ENCODE data around the gene SIGLEC7.
"Not testable (repeated sequence)": the region's sequence is repeated elsewhere in the genome, so short reads cannot be mapped to it uniquely, and the experiment has no call there.

SIGLEC7 gene

GRCh38 chr19:51142809-51143475 is 841 bp downstream of the SIGLEC7 start:
- H4K5ac ChIP-seq (ENCODE audit: low read length); H3K27me3 ChIP-seq (ENCODE audit: insufficient read depth, low read length, poor library complexity); H3K36me3 ChIP-seq (ENCODE audit: control insufficient read depth, insufficient read depth, low read length); H4K8ac ChIP-seq (ENCODE audit: low read depth, low read length); H2BK120ac ChIP-seq (ENCODE audit: low read depth, low read length); H3K23ac ChIP-seq (ENCODE audit: low read length); H2BK5ac ChIP-seq (ENCODE audit: low read length); H3K18ac ChIP-seq (ENCODE audit: low read length); H3K4me3 ChIP-seq (ENCODE audit: low read length); H3K56ac ChIP-seq (ENCODE audit: low read length); H3K79me2 ChIP-seq (ENCODE audit: control insufficient read depth, insufficient read depth, low read length); H3K79me1 ChIP-seq (ENCODE audit: low read length); DNase-seq; H3K27ac ChIP-seq (ENCODE audit: low read depth, low read length); H2BK15ac ChIP-seq (replicated peaks; ENCODE audit: low read depth); H3K4me1 ChIP-seq (ENCODE audit: control insufficient read depth, low read depth, low read length); H3K4me2 ChIP-seq (ENCODE audit: low read length); H2AK5ac ChIP-seq (ENCODE audit: low read length); H3K4ac ChIP-seq (ENCODE audit: low read depth, low read length); H3K9ac ChIP-seq (ENCODE audit: low read length): not testable (repeated sequence)
- no CpG with 5 or more reads among the region's 15 CpGs for WGBS (ENCODE audit: extremely low coverage, insufficient coverage, low lambda C conversion rate)

- Histone ChIP-seq H3K36me3 (ENCODE audit: control insufficient read depth, insufficient read depth, low read length) (no peaks in the 10 kb centered on the region), H3K4me1 (ENCODE audit: control insufficient read depth, low read depth, low read length) (no peaks in the 10 kb centered on the region), H3K4me2 (ENCODE audit: low read length) (no peak overlapping the region), H2BK15ac (replicated peaks; ENCODE audit: low read depth) (no peak overlapping the region), H3K4ac (ENCODE audit: low read depth, low read length) (no peak overlapping the region), H3K27ac (ENCODE audit: low read depth, low read length) (no peak overlapping the region), H3K27me3 (ENCODE audit: insufficient read depth, low read length, poor library complexity) (no peaks in the 10 kb centered on the region), H3K9ac (ENCODE audit: low read length) (no peak overlapping the region), H3K79me1 (ENCODE audit: low read length) (no peaks in the 10 kb centered on the region), H4K8ac (ENCODE audit: low read depth, low read length) (no peak overlapping the region), H3K4me3 (ENCODE audit: low read length) (no peak overlapping the region), H3K23ac (ENCODE audit: low read length) (peak overlapping the region; percentile 39), H3K56ac (ENCODE audit: low read length) (no peak overlapping the region), H4K5ac (ENCODE audit: low read length) (no peak overlapping the region), H2AK5ac (ENCODE audit: low read length) (no peak overlapping the region), H2BK5ac (ENCODE audit: low read length) (no peak overlapping the region), H3K18ac (ENCODE audit: low read length) (no peak overlapping the region), H3K79me2 (ENCODE audit: control insufficient read depth, insufficient read depth, low read length) (no peaks in the 10 kb centered on the region), H2BK120ac (ENCODE audit: low read depth, low read length) (no peak overlapping the region)
- no peak for DNase-seq
- WGBS (ENCODE audit: extremely low coverage, insufficient coverage, low lambda C conversion rate) = no CpG with 5 or more reads among the region's 5 CpGs
These were observed 1.4 kb downstream of the SIGLEC7 start for GRCh38 chr19:51143486-51143885.

GRCh38 chr19:51144482-51145045 is 2.5 kb downstream of the SIGLEC7 start:
- no peak overlapping the region for H3K23ac ChIP-seq (ENCODE audit: low read length)
- no peaks in the 10 kb centered on the region for H3K79me2 ChIP-seq (ENCODE audit: control insufficient read depth, insufficient read depth, low read length)
- DNase-seq = no peak
- no CpG with 5 or more reads among the region's 11 CpGs for WGBS (ENCODE audit: extremely low coverage, insufficient coverage, low lambda C conversion rate)
- no peak overlapping the region for H3K56ac ChIP-seq (ENCODE audit: low read length)
- H3K27me3 ChIP-seq (ENCODE audit: insufficient read depth, low read length, poor library complexity) = no peaks in the 10 kb centered on the region
- no peak overlapping the region for H2BK120ac ChIP-seq (ENCODE audit: low read depth, low read length)
- no peak overlapping the region for H3K9ac ChIP-seq (ENCODE audit: low read length)
- no peak overlapping the region for H4K8ac ChIP-seq (ENCODE audit: low read depth, low read length)
- no peak overlapping the region for H2BK15ac ChIP-seq (replicated peaks; ENCODE audit: low read depth)
- no peak overlapping the region for H2BK5ac ChIP-seq (ENCODE audit: low read length)
- H3K4ac ChIP-seq (ENCODE audit: low read depth, low read length) = no peak overlapping the region
- H3K18ac ChIP-seq (ENCODE audit: low read length) = no peak overlapping the region
- no peaks in the 10 kb centered on the region for H3K4me1 ChIP-seq (ENCODE audit: control insufficient read depth, low read depth, low read length)
- no peak overlapping the region for H3K4me2 ChIP-seq (ENCODE audit: low read length)
- no peak overlapping the region for H2AK5ac ChIP-seq (ENCODE audit: low read length)
- no peak overlapping the region for H4K5ac ChIP-seq (ENCODE audit: low read length)
- no peak overlapping the region for H3K4me3 ChIP-seq (ENCODE audit: low read length)
- no peaks in the 10 kb centered on the region for H3K79me1 ChIP-seq (ENCODE audit: low read length)
- H3K27ac ChIP-seq (ENCODE audit: low read depth, low read length) = no peak overlapping the region
- H3K36me3 ChIP-seq (ENCODE audit: control insufficient read depth, insufficient read depth, low read length) = no peaks in the 10 kb centered on the region

GRCh38 chr19:51145916-51146493 is 3.9 kb downstream of the SIGLEC7 start:
- Histone ChIP-seq H2BK15ac (replicated peaks; ENCODE audit: low read depth) (no peak overlapping the region), H3K9ac (ENCODE audit: low read length) (no peak overlapping the region), H2AK5ac (ENCODE audit: low read length) (no peak overlapping the region), H3K23ac (ENCODE audit: low read length) (no peak overlapping the region), H3K79me1 (ENCODE audit: low read length) (no peaks in the 10 kb centered on the region), H3K4me2 (ENCODE audit: low read length) (no peak overlapping the region), H3K56ac (ENCODE audit: low read length) (no peak overlapping the region), H3K4me3 (ENCODE audit: low read length) (no peak overlapping the region), H4K5ac (ENCODE audit: low read length) (no peak overlapping the region), H2BK5ac (ENCODE audit: low read length) (no peak overlapping the region), H3K27me3 (ENCODE audit: insufficient read depth, low read length, poor library complexity) (no peaks in the 10 kb centered on the region), H3K36me3 (ENCODE audit: control insufficient read depth, insufficient read depth, low read length) (no peaks in the 10 kb centered on the region), H3K4me1 (ENCODE audit: control insufficient read depth, low read depth, low read length) (no peaks in the 10 kb centered on the region), H3K79me2 (ENCODE audit: control insufficient read depth, insufficient read depth, low read length) (no peaks in the 10 kb centered on the region), H2BK120ac (ENCODE audit: low read depth, low read length) (no peak overlapping the region), H3K4ac (ENCODE audit: low read depth, low read length) (no peak overlapping the region), H4K8ac (ENCODE audit: low read depth, low read length) (no peak overlapping the region), H3K18ac (ENCODE audit: low read length) (no peak overlapping the region), H3K27ac (ENCODE audit: low read depth, low read length) (no peak overlapping the region)
- no peak for DNase-seq
- WGBS (ENCODE audit: extremely low coverage, insufficient coverage, low lambda C conversion rate) = no CpG with 5 or more reads among the region's 4 CpGs

GRCh38 chr19:51146751-51147150 is 4.7 kb downstream of the SIGLEC7 start:
- H3K4me2 ChIP-seq (ENCODE audit: low read length) = no peak overlapping the region
- no peak overlapping the region for H3K4me3 ChIP-seq (ENCODE audit: low read length)
- no peak for DNase-seq
- no peaks in the 10 kb centered on the region for H3K4me1 ChIP-seq (ENCODE audit: control insufficient read depth, low read depth, low read length)
- no peak overlapping the region for H4K8ac ChIP-seq (ENCODE audit: low read depth, low read length)
- H3K23ac ChIP-seq (ENCODE audit: low read length) = no peak overlapping the region
- no peak overlapping the region for H3K9ac ChIP-seq (ENCODE audit: low read length)
- H2BK5ac ChIP-seq (ENCODE audit: low read length) = no peak overlapping the region
- no peak overlapping the region for H2BK120ac ChIP-seq (ENCODE audit: low read depth, low read length)
- H3K27me3 ChIP-seq (ENCODE audit: insufficient read depth, low read length, poor library complexity) = no peaks in the 10 kb centered on the region
- H3K79me2 ChIP-seq (ENCODE audit: control insufficient read depth, insufficient read depth, low read length) = no peaks in the 10 kb centered on the region
- H3K79me1 ChIP-seq (ENCODE audit: low read length) = no peaks in the 10 kb centered on the region
- WGBS (ENCODE audit: extremely low coverage, insufficient coverage, low lambda C conversion rate) = no CpG with 5 or more reads among the region's 7 CpGs
- no peak overlapping the region for H3K4ac ChIP-seq (ENCODE audit: low read depth, low read length)
- H3K27ac ChIP-seq (ENCODE audit: low read depth, low read length) = no peak overlapping the region
- H2BK15ac ChIP-seq (replicated peaks; ENCODE audit: low read depth) = no peak overlapping the region
- H3K56ac ChIP-seq (ENCODE audit: low read length) = no peak overlapping the region
- H3K36me3 ChIP-seq (ENCODE audit: control insufficient read depth, insufficient read depth, low read length) = no peaks in the 10 kb centered on the region
- H4K5ac ChIP-seq (ENCODE audit: low read length) = no peak overlapping the region
- H3K18ac ChIP-seq (ENCODE audit: low read length) = no peak overlapping the region
- no peak overlapping the region for H2AK5ac ChIP-seq (ENCODE audit: low read length)
